ENCODE data around the gene ST6GAL1.
"Not testable (repeated sequence)": the region's sequence is repeated elsewhere in the genome, so short reads cannot be mapped to it uniquely, and the experiment has no call there.

Gene ST6GAL1

DNA sequence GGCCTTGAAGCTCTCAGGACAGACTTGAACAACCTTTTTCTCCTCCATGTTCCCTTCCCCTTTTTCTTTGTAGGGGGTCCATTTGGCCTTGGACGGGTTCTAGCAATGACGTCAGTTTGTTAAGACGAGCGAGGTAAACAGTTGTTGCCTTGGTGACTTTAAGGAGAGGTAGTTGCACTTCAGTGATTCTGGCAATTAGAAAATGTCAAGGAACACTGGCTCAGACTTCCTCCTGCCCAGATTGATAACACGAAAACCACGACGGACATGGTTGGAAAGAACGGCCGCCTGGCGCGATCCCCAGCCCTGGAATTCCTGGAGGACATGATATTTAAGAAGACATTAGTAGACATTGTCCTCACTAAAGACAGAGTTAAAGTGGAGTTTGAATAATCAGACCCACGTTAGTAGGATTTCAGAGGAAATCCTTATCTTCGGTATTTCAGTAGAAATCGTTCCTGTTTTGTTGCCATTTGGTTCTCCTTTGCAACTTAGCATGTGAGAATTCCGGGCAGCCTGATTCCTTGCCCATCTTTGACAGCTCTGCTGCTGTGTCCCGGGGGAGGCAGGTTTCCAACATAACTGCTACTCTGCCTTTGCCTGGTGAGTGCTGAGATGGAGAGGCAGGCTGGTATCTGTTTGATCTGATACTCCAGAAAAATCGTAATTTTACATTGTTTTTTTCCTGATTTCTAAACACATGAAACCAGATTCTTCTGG is 87.3 kb downstream of the ST6GAL1 start:
- Histone ChIP-seq H3K27ac (no peak overlapping the region), H3K4me3 (ENCODE audit: low read depth, low read length) (no peak overlapping the region), H3K27me3 (replicated peaks) (no peaks in the 10 kb centered on the region), H3K36me3 (replicated peaks) (no peaks in the 10 kb centered on the region)
- TF ChIP-seq, protein P1, sequence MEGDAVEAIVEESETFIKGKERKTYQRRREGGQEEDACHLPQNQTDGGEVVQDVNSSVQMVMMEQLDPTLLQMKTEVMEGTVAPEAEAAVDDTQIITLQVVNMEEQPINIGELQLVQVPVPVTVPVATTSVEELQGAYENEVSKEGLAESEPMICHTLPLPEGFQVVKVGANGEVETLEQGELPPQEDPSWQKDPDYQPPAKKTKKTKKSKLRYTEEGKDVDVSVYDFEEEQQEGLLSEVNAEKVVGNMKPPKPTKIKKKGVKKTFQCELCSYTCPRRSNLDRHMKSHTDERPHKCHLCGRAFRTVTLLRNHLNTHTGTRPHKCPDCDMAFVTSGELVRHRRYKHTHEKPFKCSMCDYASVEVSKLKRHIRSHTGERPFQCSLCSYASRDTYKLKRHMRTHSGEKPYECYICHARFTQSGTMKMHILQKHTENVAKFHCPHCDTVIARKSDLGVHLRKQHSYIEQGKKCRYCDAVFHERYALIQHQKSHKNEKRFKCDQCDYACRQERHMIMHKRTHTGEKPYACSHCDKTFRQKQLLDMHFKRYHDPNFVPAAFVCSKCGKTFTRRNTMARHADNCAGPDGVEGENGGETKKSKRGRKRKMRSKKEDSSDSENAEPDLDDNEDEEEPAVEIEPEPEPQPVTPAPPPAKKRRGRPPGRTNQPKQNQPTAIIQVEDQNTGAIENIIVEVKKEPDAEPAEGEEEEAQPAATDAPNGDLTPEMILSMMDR (IDR thresholded peaks at IDR 0.05; ENCODE audit: low read depth, low read length, missing control alignments), result no peak
- in situ Hi-C loops (cut with HindIII; ENCODE audit: low pct_ligation_motif_present, low sequenced_read_pairs), result no loop called here
- DNase-seq, result no peak

DNA sequence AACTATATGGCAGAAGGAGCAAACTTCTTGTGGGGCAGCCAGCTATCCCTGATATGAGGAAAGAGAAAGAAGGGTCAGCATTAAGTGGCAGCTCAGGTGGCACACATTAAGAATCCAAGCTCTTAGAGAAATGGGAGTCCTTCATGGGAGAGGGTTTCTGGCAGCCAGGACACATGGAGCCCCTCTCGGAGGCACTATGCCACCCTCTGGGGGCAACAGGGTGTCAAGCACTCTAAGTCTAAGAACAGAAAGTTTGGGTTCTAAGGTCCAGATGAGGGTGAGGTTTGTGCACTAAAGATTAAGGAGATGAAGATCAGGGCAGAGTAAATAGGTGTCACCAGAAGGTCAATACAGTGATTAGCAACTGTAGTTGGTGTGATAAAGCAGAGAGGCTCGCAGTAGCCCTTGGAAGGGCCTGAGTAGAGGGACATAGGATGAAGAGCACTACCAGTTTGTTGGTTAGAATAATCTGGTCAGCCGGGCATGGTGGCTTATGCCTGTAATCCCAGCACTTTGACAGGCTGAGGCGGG is 89.3 kb downstream of the ST6GAL1 start:
- TF ChIP-seq, protein P1 (IDR thresholded peaks at IDR 0.05; ENCODE audit: low read depth, low read length, missing control alignments), result no peak
- H3K4me3 ChIP-seq (ENCODE audit: low read depth, low read length), result no peak overlapping the region
- in situ Hi-C loops (cut with HindIII; ENCODE audit: low pct_ligation_motif_present, low sequenced_read_pairs), result no loop called here
- no peaks in the 10 kb centered on the region for H3K27me3 ChIP-seq (replicated peaks)
- no peak overlapping the region for H3K27ac ChIP-seq
- no peaks in the 10 kb centered on the region for H3K36me3 ChIP-seq (replicated peaks)
- DNase-seq, result no peak

DNA sequence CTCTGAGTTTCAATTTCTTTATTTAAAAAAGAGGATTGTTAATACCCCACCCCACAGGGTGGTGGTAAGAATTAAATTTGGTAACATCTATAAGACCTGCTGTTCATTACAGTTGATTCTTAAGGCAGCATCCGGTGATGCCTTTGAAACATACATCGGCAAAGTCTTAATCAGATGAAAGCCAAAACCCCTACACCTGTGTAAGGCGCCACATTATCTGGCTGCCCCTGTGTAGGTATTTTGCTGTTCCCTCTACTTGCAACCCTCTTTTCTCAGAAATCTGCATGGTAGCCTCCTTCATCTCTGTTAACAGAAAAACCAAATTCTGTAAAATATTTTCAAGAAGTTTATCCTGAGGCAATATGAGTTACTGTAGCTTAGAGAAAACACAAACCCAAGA is 90.0 kb downstream of the ST6GAL1 start:
- Histone ChIP-seq H3K4me3 (ENCODE audit: low read depth, low read length) (no peak overlapping the region), H3K27ac (no peak overlapping the region), H3K27me3 (replicated peaks) (no peaks in the 10 kb centered on the region), H3K36me3 (replicated peaks) (no peaks in the 10 kb centered on the region)
- DNase-seq, result no peak
- in situ Hi-C loops (cut with HindIII; ENCODE audit: low pct_ligation_motif_present, low sequenced_read_pairs), result no loop called here
- TF ChIP-seq, protein P1 (IDR thresholded peaks at IDR 0.05; ENCODE audit: low read depth, low read length, missing control alignments), result no peak

DNA sequence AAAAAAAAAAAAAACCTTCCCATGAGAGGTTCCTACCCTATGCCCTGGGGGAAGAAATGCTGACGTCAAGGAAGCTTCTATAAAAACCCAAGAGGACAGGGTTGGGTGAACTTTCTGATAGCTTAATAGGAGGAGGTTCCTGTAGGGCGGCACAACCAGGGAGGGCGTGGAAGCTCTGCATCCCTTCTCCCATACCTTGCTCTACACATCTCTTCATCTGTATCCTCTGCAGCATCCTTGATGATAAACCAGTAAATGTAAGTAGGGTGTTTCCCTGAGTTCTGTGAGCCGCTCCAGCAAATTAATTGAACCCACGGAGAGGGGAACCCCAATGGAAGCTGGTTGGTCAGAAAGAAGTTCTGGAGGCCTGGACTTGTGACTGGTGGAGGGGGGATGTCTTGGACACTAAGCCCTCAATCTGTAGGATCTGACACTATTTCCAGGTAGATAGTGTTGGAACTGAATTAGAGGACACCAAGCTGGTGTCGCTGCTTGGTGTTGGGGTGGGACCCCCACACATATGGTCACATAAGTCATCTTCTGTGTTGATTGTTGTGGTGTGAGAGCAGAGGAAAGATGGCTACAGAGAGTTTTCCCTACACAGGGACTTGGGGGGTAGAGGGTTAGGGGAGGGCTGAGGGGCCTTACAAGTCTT is 91.5 kb downstream of the ST6GAL1 start:
- DNase-seq, result no peak
- in situ Hi-C loops (cut with HindIII; ENCODE audit: low pct_ligation_motif_present, low sequenced_read_pairs), result no loop called here
- Histone ChIP-seq H3K27me3 (replicated peaks) (no peaks in the 10 kb centered on the region), H3K36me3 (replicated peaks) (no peaks in the 10 kb centered on the region), H3K27ac (no peak overlapping the region), H3K4me3 (ENCODE audit: low read depth, low read length) (no peak overlapping the region)
- TF ChIP-seq, protein P1 (IDR thresholded peaks at IDR 0.05; ENCODE audit: low read depth, low read length, missing control alignments), result no peak

DNA sequence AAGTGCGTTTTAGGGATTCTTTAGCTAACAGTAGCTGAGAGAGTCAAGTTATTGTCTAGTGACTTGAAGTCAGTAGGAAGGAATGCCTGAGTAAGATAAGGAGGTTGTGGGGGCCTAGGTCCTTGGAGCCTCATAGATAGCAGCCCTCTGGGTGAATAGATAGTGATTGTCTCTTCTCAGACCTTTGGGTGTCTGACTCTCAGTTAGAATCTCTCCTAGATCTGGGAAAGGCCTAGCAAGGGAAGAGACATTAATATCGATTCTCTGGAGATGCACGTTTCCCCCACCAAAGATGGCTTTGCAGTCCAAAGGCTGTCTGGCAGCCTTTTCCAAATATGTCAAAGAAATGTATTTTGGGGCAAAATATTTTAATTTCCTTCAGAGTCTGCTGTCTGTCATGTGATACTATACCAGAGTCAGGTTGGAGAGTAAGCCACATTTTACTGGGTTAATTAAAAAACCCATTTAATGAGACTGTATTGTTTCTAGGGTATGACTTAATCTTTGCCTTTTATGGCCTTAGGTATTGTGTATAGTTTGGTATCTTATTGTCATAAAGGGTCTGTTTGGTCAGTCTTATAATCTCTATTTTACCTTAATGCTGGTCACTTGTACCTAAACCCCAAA is 92.2 kb downstream of the ST6GAL1 start:
- H3K27me3 ChIP-seq (replicated peaks), result no peaks in the 10 kb centered on the region
- no peak for DNase-seq
- no peak overlapping the region for H3K27ac ChIP-seq
- no peak overlapping the region for H3K4me3 ChIP-seq (ENCODE audit: low read depth, low read length)
- H3K36me3 ChIP-seq (replicated peaks), result no peaks in the 10 kb centered on the region
- in situ Hi-C loops (cut with HindIII; ENCODE audit: low pct_ligation_motif_present, low sequenced_read_pairs), result no loop called here
- TF ChIP-seq, protein P1 (IDR thresholded peaks at IDR 0.05; ENCODE audit: low read depth, low read length, missing control alignments), result no peak

DNA sequence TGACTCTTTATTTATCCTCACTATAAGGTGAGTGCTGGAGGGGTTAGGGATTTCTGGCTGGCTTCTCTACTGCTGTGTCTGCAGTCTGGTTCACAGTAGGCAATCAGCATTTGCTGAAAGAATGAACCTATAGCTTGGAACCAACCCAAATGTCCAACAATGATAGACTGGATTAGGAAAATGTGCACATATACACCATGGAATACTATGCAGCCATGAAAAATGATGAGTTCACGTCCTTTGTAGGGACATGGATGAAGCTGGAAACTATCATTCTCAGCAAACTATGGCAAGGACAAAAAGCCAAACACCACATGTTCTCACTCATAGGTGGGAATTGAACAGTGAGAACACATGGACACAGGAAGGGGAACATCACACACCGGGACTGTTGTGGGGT is 93.0 kb downstream of the ST6GAL1 start:
- DNase-seq; H3K4me3 ChIP-seq (ENCODE audit: low read depth, low read length); in situ Hi-C loops (cut with HindIII; ENCODE audit: low pct_ligation_motif_present, low sequenced_read_pairs); H3K27me3 ChIP-seq (replicated peaks); H3K36me3 ChIP-seq (replicated peaks); H3K27ac ChIP-seq: not testable (repeated sequence)
